NCI-H187 treated with DMSO at 0.1 percent for 48 hours (cell line): ENCODE data around the gene ADAMTS15.

ENCODE experiments used
- DNase-seq: peaks from one replicate; lab custom pipeline; 2025; lab: John Stamatoyannopoulos, UW

The ADAMTS15 gene

GRCh38 chr11:130418756-130419155 is 29.7 kb upstream of the ADAMTS15 start:
- DNase-seq: no peak

DNA sequence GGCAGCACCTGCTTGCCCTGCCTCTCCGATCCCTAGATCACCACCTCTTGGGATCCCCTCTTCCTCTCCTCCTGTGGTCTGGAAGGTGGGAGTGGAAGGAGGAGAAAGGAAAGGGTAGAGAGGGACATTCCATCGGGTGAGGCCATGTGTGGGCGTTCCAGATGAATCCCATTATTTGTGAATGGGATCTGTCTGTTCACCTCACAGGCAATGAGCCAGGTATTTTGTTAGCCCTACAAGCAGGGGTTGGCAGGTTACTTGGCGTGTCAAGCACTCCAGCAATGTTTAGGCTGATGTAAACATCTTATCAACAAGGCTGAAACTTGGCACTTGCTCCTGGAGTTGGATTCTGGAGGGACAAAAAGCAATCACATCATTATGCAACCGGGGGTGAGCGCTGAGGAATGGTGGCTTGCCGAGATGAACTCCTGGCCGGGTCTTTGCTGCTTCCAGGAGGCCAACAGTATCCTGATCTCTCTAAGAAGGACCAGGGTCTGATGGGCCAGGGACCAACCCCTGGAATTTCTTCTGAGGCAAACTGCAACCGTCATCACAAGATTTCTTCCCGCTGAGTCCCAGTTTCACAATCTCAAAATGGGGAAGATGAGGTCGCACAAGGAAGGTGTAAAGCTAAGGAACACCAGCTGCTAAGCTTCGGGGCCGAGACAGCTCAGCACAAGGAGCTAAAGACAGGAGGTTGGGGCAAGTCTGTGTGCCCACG is 27.8 kb upstream of the ADAMTS15 start:
- DNase-seq: no peak

GRCh38 chr11:130421199-130421585 is 27.3 kb upstream of the ADAMTS15 start:
- DNase-seq: no peak

DNA sequence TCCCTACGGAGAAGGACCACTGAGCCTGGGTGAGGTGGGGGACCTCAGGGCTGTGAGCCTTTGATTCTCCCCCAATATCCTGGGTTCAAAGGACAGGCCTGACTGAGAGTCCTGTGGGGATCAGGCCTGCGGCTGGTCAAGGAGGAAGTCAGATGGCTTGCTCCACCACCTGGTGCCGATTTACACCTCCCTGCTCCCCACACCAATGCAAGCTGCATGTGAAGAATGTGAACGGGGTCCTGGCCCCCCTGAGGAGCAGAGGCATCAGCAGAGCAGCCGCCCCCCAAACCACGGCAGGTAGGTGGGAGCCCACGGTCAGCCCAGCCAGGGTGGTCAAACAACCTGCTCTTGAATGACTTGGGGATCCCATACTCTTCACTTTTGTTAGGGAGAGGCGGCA is 26.7 kb upstream of the ADAMTS15 start:
- no peak for DNase-seq

DNA sequence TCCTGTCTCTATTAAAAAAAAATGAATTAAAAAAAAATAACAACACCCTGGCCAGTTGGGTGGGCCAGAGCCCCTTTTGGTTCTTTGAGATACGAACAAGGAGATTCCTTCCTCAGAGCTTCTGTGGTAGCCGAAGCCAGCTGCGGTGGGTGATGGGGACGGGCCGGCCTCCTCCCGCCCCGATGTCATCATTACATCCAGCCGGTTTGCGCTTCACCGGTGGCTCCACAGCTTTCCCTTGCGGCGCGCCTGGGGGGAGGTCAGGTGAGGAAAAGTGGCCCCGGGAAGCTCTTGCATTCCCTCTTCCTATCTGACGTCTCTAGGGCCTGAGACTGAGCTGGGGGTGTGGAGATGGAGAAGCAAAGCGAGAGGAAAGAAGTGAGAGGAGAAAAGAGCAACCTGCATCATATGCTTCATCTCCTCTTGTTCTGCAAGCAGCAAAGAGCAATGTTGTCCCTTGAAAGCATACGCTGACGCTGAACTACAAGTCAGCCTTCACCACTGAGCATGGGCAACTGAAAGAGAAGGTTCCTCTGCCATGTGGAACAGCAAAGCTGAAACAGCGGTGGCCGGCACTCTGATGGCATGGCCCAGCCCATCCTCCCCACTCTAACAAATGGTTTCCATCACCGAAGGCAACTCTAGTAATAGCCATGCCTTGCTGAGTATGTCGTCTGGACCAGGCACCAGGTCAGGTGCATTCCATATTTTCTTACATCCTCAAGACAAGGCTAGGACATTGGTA is 26.0 kb upstream of the ADAMTS15 start:
- DNase-seq: no peak

DNA sequence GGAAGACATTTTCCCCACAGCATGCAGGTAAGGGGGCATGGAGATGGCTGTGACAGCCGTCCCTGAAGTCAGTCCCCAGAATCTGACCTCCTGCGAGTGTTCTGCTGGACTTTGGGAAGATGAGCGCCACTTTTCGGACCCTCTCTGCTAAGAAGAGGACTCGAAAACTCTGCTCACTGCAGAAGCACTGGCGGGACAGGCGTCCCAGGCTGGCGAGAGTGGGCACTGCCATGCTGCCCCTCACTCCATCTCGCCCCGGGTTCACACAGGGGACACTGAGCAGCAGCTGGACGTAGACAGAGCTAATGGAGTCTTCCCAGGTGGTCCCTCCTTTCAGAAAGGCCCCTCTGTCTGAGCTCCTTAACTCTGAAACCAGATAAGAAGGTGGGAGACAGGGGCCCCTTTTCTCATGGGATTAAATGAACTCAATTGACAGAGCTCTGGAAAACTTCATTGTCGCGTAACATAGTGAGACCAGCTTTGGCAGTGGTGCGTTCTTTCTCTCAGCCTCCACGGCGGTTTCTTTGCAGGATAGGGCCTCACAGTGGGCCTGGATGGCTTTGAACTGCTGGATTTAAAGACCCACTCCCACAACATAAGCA is 24.8 kb upstream of the ADAMTS15 start:
- no peak for DNase-seq

- no peak for DNase-seq
Observed at GRCh38 chr11:130424613-130425140, 23.8 kb upstream of the ADAMTS15 start.

GRCh38 chr11:130425156-130425555 is 23.3 kb upstream of the ADAMTS15 start:
- no peak for DNase-seq

- no peak for DNase-seq
Observed at GRCh38 chr11:130426223-130426836, 22.1 kb upstream of the ADAMTS15 start.

- DNase-seq: no peak
Observed at GRCh38 chr11:130426837-130427341, 21.6 kb upstream of the ADAMTS15 start.

GRCh38 chr11:130427581-130428315 is 20.7 kb upstream of the ADAMTS15 start:
- DNase-seq: no peak

DNA sequence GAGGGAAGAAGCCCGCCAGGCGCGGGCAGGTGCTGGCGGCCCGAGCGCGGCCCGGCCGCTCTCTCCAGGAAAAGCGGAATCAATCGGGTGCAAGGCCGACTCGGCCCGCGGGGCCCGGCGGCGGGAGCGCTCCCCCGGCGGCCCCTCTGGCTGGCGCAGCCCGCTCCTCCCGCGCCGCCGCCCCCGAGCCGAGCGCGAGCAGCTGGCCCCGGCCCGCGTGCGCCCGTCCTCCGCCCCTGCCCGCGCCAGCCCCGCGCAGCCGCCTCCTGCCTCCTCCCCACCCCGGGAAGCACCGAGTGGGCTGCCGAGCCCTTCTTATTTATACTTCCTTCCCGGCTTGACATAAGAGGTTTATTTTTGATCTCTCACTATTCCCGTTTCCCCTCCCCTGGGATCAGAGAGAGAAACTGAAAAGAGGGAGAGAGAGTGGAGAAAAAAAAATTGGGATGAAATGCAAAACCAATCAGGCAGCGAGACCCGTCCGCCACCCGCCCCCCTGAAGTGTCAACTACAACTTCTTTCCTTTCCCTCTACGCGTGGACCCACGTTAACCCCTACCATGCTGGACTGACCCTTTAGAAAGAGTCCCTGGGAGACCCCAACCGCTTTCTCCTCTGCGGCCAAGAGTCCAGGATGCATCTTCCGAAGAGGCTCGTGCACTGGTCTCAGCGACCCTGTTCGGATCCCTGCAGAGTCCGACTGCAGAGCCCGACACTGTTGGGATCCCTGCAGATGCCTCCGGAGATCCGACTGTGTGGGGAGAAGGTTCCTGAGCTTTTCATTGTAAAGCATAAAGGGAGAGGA is 19.9 kb upstream of the ADAMTS15 start, which contains the start of gene ADAMTS8:
Gene ADAMTS8 (minus strand): TSS at position 294 of the 804 bp plus-strand sequence. CDS start 323 bp downstream, outside the sequence.
- no peak for DNase-seq

- DNase-seq: no peak
Observed at GRCh38 chr11:130429120-130429681, 19.2 kb upstream of the ADAMTS15 start.

- DNase-seq: no peak
Observed at GRCh38 chr11:130429983-130430382, 18.5 kb upstream of the ADAMTS15 start.

DNA sequence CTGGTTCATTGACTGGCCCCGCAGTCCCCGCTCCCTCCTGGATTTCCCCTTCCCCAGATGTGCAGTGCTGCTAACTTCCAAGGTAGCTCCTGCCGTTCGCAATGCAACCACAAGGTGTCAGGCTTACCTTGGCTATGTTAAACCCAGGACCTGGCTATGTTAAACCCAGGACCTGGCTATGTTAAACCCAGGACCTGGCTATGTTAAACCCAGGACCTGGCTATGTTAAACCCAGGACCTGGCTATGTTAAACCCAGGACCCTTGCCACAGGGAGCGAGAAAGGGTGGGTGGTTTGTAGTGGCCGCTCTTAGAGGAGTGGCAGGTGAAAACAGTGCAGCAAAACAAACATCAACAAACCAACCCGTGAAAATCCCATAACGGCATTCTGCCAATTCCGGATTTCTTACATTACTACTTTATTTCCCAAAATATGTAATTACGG is 17.1 kb upstream of the ADAMTS15 start:
- no peak for DNase-seq

DNA sequence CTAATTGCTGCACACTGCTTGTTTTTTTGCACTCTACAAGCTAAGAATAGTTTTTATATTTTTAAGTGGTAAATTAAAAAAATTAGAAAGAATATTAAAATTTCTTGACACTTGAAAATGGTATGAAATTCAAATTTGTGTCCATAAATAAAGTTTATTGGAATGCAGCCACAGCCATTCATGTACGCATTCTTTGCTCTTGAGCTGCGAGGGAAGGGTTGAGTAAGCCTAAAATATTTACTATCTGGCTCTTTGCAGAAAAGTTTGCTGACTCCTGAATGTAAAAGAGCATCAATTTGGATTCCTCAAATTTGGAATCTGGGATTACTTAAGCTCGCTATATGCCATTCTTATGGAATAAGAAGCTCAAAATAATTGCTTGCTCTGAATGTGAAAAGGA is 16.6 kb upstream of the ADAMTS15 start:
- no peak for DNase-seq

DNA sequence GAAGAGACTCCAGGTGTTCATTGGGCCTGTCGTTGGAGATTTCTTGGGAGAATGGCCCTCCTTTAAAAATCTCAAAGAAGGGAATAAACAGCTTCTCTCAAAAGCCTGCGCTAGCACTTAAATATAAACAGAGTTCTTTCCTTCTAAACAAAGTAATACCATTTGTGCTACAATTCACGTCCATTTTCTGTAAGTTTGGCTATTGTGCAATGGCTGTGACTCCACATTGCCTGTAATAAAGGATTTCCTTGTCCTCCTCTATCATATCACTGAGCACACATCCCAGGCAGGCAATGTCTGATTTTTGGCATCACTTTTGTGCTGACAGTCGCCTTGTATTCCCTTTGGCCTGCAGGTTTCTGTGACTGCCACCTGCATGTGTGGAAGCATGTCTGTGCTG is 15.1 kb upstream of the ADAMTS15 start:
- DNase-seq: no peak

- no peak for DNase-seq
Observed at GRCh38 chr11:130434521-130435223, 13.8 kb upstream of the ADAMTS15 start.

GRCh38 chr11:130435671-130436070 is 12.8 kb upstream of the ADAMTS15 start:
- no peak for DNase-seq

GRCh38 chr11:130436171-130436570 is 12.3 kb upstream of the ADAMTS15 start:
- no peak for DNase-seq
